Fibroblast of lung (primary cell): ENCODE data around the gene CST3. TPM values are rescaled to one million over a fixed set of nuclear protein-coding genes. Genes with fewer than 3 reads are reported as not detected.

ENCODE experiments used
- DNase-seq, 2 donors: peaks; one replicate each; pipeline versions ENCODE4 v3.0.0 to v3.0.0-alpha.2; 2010; ENCODE audit warnings: low read depth in 2 of 2
- H2AFZ ChIP-seq: 2 replicates; pipeline ENCODE4 v1.5.1; 2012; ENCODE audit warnings: low read length, control low read depth, inconsistent platforms
- H3K27ac ChIP-seq: 2 replicates; pipeline ENCODE4 v1.5.1; 2011; ENCODE audit warnings: low read length, control low read depth; ENCODE audit not compliant: insufficient read depth
- H3K27me3 ChIP-seq: 2 replicates; pipeline ENCODE4 v1.5.1; 2011; ENCODE audit warnings: mild to moderate bottlenecking, low read length; ENCODE audit not compliant: control insufficient read depth, insufficient read depth
- H3K36me3 ChIP-seq: 2 replicates; pipeline ENCODE4 v1.5.1; 2011; ENCODE audit warnings: low read length; ENCODE audit not compliant: control insufficient read depth, insufficient read depth
- H3K4me1 ChIP-seq: 2 replicates; pipeline ENCODE4 v1.5.1; 2011; ENCODE audit warnings: low read length; ENCODE audit not compliant: control insufficient read depth, insufficient read depth; ENCODE audit errors: extremely low read depth
- H3K4me2 ChIP-seq: 2 replicates; pipeline ENCODE4 v1.5.1; 2011; ENCODE audit warnings: low read length, control low read depth; ENCODE audit not compliant: insufficient read depth; ENCODE audit errors: extremely low read depth
- H3K4me3 ChIP-seq, 4 experiments: fragments of 200-600 bp in 1 of 4; sonication (generic) in 1 of 4; replicated peaks in 1 of 4; 2 replicates each; pipeline ENCODE4 v1.5.1; 2011 to 2016; ENCODE audit warnings: low read length in 4 of 4, low read depth in 3 of 4, mild to moderate bottlenecking in 3 of 4, control low read depth in 2 of 4, inconsistent platforms in 1 of 4, mixed read lengths in 1 of 4; ENCODE audit not compliant: insufficient read depth in 1 of 4; ENCODE audit errors: control extremely low read depth in 1 of 4
- H3K79me2 ChIP-seq: 2 replicates; pipeline ENCODE4 v1.5.1; 2012; ENCODE audit warnings: mild to moderate bottlenecking, low read length, inconsistent platforms; ENCODE audit not compliant: control insufficient read depth, insufficient read depth
- H3K9ac ChIP-seq: 2 replicates; pipeline ENCODE4 v1.5.1; 2011; ENCODE audit warnings: mild to moderate bottlenecking, low read length, control low read depth; ENCODE audit not compliant: insufficient read depth
- H3K9me3 ChIP-seq: 2 replicates; pipeline ENCODE4 v1.5.1; 2012; ENCODE audit warnings: low read depth, low read length; ENCODE audit not compliant: control insufficient read depth, insufficient read depth
- H4K20me1 ChIP-seq: 2 replicates; pipeline ENCODE4 v1.5.1; 2011; ENCODE audit warnings: low read length; ENCODE audit not compliant: control insufficient read depth, insufficient read depth; ENCODE audit errors: extremely low read depth
- CTCF ChIP-seq, 2 donors: IDR thresholded peaks in 1 of 2; conservative IDR thresholded peaks in 1 of 2; 1 replicate in 1 of 2; 2 replicates in 1 of 2; pipeline ENCODE4 v1.5.1; 2011 to 2012; ENCODE audit warnings: low read length in 2 of 2, control low read depth in 1 of 2, inconsistent platforms in 1 of 2, low read depth in 1 of 2, mild to moderate bottlenecking in 1 of 2
- EZH2 ChIP-seq: IDR thresholded peaks from 2 replicates; pipeline ENCODE4 v1.5.1; 2012; ENCODE audit warnings: low read length, control low read depth, mild to moderate bottlenecking; ENCODE audit errors: missing control alignments
- polyA plus RNA-seq, 2 donors: library from polyadenylated mRNA; depleted of rRNA in 1 of 2; stranded (reverse) in 1 of 2; unstranded in 1 of 2; fragments of >200 nt; gene quantifications; 2 replicates each; pipeline ENCODE4 v1.2.1, GENCODE V29; 2011 to 2012; ENCODE audit warnings: missing spikeins in 1 of 2
- total RNA-seq: library from RNA; depleted of rRNA; stranded (reverse); fragments of >200 nt; gene quantifications from 2 replicates; pipeline ENCODE4 v1.2.1, GENCODE V29; 2014

The CST3 gene
- total and polyA plus RNA-seq, 2 donors (not counting 1 experiment from before 2014, with no cell fraction given) = 136 to 162 TPM

GRCh38 chr20:23631226-23631822, 6.4 kb downstream of the CST3 start:
- H3K4me2 ChIP-seq = no peak overlapping the region
- H3K4me1 ChIP-seq = peaks cover 6% of the 10 kb centered on the region
- no peaks in the 10 kb centered on the region for H3K9me3 ChIP-seq
- TF ChIP-seq EZH2 (no peak), CTCF (conservative IDR thresholded peaks at IDR 0.05 in 1 of 2, IDR thresholded peaks at IDR 0.05 in 1 of 2; ENCODE audit: low read depth in 1 of 2, low read length in 2 of 2) (no peak)
- no peaks in the 10 kb centered on the region for H4K20me1 ChIP-seq
- no peak overlapping the region for H2AFZ ChIP-seq
- peaks cover 14% of the 10 kb centered on the region for H3K79me2 ChIP-seq
- DNase-seq = no peak
- H3K27ac ChIP-seq = no peak overlapping the region
- peaks cover 5% of the 10 kb centered on the region for H3K36me3 ChIP-seq
- H3K27me3 ChIP-seq = no peaks in the 10 kb centered on the region
- no peak overlapping the region for H3K4me3 ChIP-seq
- H3K9ac ChIP-seq = no peak overlapping the region

- no peaks in the 10 kb centered on the region for H4K20me1 ChIP-seq
- H3K36me3 ChIP-seq = peaks cover 5% of the 10 kb centered on the region
- H3K4me1 ChIP-seq = peaks cover 3% of the 10 kb centered on the region
- no peak overlapping the region for H3K27ac ChIP-seq
- no peak for TF ChIP-seq EZH2
- TF ChIP-seq CTCF (conservative IDR thresholded peaks at IDR 0.05 in 1 of 2, IDR thresholded peaks at IDR 0.05 in 1 of 2; ENCODE audit: low read depth in 1 of 2, low read length in 2 of 2) = no peak
- peaks cover 7% of the 10 kb centered on the region for H3K79me2 ChIP-seq
- no peaks in the 10 kb centered on the region for H3K9me3 ChIP-seq
- no peak for DNase-seq
- no peak overlapping the region for H3K4me2 ChIP-seq
- no peaks in the 10 kb centered on the region for H3K27me3 ChIP-seq
- H2AFZ ChIP-seq = no peak overlapping the region
- no peak overlapping the region for H3K4me3 ChIP-seq
- H3K9ac ChIP-seq = no peak overlapping the region
Measured at GRCh38 chr20:23630392-23630849, 7.3 kb downstream of the CST3 start.

GRCh38 chr20:23629542-23630391, 8.0 kb downstream of the CST3 start:
- Histone ChIP-seq H3K27ac (no peak overlapping the region), H3K4me1 (peaks cover 2% of the 10 kb centered on the region), H3K9ac (no peak overlapping the region)

More at GRCh38 chr20:23629542-23630391, 8.0 kb downstream of the CST3 start:
- Histone ChIP-seq H4K20me1 (no peaks in the 10 kb centered on the region), H2AFZ (no peak overlapping the region), H3K4me2 (no peak overlapping the region), H3K4me3 (no peak overlapping the region), H3K9me3 (no peaks in the 10 kb centered on the region), H3K27me3 (no peaks in the 10 kb centered on the region), H3K36me3 (peaks cover 2% of the 10 kb centered on the region), H3K79me2 (peaks cover under 1% of the 10 kb centered on the region)
- DNase-seq = no peak
- TF ChIP-seq EZH2 = no peak
- no peak for TF ChIP-seq CTCF (conservative IDR thresholded peaks at IDR 0.05 in 1 of 2, IDR thresholded peaks at IDR 0.05 in 1 of 2; ENCODE audit: low read depth in 1 of 2, low read length in 2 of 2)
